Urothelium cell line (cell line): ENCODE data around the gene NAV2.

Experiments used
- DNase-seq: peaks from one replicate; pipeline ENCODE4 v3.0.0; 2011; ENCODE audit warnings: low spot score, mixed read lengths
- FAIRE-seq: peaks from 2 replicates; lab custom pipeline; 2011; peaks lifted over from hg19 to GRCh38; lab: Jason Lieb, UNC

Gene NAV2, protein sequence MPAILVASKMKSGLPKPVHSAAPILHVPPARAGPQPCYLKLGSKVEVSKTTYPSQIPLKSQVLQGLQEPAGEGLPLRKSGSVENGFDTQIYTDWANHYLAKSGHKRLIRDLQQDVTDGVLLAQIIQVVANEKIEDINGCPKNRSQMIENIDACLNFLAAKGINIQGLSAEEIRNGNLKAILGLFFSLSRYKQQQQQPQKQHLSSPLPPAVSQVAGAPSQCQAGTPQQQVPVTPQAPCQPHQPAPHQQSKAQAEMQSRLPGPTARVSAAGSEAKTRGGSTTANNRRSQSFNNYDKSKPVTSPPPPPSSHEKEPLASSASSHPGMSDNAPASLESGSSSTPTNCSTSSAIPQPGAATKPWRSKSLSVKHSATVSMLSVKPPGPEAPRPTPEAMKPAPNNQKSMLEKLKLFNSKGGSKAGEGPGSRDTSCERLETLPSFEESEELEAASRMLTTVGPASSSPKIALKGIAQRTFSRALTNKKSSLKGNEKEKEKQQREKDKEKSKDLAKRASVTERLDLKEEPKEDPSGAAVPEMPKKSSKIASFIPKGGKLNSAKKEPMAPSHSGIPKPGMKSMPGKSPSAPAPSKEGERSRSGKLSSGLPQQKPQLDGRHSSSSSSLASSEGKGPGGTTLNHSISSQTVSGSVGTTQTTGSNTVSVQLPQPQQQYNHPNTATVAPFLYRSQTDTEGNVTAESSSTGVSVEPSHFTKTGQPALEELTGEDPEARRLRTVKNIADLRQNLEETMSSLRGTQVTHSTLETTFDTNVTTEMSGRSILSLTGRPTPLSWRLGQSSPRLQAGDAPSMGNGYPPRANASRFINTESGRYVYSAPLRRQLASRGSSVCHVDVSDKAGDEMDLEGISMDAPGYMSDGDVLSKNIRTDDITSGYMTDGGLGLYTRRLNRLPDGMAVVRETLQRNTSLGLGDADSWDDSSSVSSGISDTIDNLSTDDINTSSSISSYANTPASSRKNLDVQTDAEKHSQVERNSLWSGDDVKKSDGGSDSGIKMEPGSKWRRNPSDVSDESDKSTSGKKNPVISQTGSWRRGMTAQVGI (N-terminal part only)

DNA sequence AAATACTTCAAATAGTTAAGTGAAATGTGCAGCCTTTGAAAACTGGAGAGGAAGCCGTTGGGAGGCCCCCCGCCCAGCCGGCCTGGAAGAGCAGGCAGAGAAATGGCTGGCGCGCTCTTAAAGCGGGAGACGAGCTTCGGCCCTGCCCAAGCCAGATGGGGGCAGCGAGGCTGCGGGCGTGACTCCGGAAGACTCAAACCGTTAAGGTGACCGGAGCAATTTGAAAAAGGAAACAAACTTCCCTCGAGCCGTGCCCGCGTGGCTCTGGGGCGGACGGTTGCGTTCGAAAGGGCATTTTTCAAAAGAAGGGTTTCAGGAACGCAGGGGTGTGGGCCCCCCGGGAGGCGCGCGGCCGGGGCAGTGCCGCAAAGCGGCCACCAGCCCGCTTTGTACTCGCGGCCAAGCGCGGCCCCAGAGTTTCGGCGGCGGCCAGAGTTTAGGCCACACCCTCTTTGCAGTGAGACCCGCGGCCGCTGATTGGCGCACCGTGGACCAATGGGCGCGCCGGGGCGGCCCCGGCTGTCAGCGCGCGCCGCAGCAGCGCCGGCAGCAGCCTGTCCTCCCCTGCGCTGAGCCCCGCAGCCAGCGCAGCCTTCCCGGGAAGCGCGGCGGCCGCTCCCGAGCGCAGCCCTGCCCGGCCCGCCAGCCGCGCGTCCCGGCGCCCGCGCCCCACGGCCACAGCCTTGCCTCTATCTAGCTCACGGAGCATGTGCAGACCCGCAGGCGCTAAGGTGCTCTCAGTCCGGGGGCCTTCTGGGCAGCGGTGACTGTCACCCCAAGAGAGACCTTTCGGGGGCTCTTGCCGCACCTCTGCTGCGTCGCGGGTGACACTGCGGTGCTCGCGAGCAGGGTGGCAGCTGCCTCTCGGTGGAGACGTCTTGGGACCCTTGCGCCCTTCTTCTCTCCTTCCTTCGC, at the start of gene NAV2:
Gene NAV2, plus strand, starts transcription at position 557 of the 915 bp plus-strand sequence. CDS start 859 bp downstream, outside the sequence.
- DNase-seq (peak; percentile 96), FAIRE-seq (no peak)

DNA sequence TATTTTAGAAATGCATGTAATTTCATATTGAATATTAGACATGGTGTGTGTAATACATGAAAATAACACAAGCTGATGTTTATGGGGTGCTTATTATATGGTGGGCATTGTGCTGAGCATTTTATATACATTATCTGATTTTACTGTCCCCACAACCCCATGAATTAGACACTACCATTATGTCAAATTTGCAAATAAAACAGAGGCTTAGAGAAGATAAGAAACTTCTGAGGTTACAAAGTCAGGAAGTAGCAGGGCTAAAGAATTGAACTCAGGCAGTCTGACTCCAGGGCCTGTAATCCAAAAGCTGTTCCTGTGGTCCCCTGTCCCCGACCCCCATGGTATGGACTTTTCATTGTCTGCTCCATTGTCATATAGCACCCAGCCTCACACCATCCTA, 49.4 kb upstream of the NAV2 start:
- FAIRE-seq (no peak), DNase-seq (no peak)

DNA sequence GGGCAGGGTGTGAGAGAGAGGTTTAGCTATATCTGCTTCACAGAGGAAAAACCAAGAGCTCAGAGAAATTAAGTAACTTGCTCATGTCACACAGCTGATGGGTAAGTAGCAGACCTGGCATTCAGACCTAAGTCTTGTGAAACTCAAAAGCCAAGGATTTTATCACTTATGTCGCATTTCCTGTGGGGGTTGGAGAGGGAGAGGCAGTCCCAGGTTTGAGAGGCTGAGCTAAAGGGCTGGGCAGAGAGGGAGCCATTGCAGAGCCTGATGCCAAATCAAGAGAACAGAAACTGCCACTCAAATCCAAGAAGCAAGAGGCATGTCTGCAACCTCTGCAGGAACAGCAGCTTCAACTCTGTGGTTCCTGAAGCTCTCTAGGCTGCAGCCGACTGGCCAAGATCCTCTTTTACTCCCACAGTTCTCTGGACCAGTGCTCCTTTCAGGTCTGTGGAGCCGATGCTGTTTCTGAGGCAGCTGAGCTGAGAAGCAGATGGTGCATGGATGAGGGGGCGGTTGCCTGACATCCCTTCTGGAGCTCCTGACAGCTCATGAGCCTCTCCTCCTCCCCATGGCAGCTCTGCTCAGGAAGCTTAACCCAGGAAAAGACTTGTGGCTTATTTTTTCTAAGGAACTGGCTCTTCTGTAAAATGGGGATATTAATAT, 47.6 kb upstream of the NAV2 start:
- FAIRE-seq (no peak), DNase-seq (no peak)

DNA sequence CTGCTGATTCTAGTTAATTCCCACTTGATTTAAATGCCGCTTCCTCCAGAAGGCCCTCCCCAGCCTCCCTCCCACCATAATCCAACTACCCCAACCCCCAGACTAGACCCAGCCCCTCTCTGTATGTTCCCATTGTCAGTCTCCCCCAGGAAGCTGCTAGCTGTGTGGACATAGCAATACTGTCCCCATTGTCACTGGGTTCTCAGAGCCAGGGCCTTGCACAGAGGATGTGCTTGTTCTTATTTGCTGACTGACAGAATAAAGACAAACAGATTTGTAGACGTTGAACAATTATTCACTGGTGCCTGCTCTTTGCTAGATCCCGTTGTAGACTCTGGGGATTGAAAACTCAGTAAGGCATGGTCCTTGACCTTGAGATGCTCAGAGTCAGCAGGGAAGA, 45.7 kb upstream of the NAV2 start:
- FAIRE-seq, result no peak

DNA sequence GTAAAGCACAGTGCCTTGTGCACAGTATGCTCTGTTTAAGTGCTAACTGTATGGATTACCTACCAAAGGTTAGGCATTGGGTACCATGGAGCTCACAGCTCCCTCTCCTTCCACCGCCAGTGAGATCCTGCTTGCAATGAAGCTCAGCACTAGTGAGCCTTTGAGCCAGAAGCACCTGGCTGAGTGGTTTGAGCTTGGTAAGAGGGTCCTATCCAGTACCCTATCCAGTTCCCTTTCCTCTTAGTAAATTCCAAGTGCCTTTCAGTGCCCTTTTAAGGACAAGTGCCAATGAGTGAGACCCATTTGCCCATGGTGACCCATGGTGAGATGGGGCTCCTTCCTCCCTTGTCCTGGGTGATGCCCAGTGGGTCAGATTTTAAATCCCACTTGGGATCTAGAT, 43.1 kb upstream of the NAV2 start:
- DNase-seq (no peak), FAIRE-seq (no peak)

More for the DNA sequence above, 45.7 kb upstream of the NAV2 start:
- no peak for DNase-seq

DNA sequence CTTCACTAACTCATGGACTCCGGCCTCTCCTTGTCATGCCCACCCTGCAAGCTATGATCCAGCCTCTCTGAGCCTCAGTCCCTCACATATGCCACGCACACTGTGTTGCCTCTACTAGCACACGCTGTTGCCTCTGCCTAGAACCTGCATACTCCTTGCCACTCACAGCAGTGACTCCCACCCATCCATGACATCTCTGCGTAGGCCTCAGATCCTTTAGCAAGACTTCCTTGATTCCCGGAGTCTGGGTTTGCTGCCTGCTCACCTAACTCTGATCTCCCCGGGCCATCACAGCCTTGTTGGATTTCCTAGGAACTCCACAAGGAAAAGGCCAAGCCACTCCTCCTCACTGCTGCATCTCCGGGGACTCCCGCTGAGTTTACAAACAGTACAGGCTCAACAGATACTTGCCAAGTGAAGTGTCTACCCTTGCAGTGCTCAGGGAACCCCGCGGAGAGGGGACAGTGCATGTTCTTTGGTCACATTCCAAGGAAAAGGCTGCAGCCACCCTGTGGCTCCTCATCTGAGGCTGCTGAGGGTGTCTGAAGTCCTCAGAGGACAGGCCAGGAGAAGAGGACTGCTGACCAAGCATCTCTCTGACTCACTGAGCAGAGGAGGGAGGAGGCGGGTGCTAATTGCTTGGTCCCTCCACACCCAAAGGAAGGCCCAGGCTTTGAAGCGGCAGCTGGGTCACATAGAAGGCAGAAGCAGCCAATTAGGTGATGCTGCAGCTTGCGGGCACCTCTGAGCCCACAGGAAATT, 42.4 kb upstream of the NAV2 start:
- peak; percentile 33 for DNase-seq
- FAIRE-seq, result no peak

DNA sequence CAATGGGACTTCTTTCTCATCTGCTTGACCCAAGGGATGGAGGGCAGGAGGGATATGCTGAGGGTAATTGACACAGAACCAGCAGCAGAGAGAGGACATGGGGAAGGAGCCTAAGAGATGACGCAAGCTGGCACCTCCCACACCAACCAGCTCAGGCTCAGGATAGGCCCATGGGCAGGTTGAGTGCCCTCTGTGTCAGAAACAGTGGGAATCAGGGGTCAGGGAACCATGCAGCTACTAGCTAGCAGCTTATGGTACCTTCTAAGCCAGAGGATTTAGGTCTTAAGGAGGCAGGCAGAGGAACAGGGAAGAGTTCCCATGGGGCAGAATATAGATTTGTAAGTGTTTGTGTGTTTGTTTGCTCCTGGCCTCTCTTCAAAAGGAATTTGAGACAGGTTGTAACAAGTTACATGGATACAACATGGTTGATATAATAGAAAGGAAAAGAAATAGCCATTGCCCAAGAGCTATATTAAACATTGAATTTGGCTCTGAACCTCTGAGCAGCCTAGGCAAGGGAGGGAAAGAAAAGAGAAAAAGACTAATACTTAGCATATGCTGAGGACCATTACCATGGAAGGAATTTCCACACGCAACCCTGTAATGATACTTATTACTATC, 39.9 kb upstream of the NAV2 start:
- no peak for FAIRE-seq
- no peak for DNase-seq

DNA sequence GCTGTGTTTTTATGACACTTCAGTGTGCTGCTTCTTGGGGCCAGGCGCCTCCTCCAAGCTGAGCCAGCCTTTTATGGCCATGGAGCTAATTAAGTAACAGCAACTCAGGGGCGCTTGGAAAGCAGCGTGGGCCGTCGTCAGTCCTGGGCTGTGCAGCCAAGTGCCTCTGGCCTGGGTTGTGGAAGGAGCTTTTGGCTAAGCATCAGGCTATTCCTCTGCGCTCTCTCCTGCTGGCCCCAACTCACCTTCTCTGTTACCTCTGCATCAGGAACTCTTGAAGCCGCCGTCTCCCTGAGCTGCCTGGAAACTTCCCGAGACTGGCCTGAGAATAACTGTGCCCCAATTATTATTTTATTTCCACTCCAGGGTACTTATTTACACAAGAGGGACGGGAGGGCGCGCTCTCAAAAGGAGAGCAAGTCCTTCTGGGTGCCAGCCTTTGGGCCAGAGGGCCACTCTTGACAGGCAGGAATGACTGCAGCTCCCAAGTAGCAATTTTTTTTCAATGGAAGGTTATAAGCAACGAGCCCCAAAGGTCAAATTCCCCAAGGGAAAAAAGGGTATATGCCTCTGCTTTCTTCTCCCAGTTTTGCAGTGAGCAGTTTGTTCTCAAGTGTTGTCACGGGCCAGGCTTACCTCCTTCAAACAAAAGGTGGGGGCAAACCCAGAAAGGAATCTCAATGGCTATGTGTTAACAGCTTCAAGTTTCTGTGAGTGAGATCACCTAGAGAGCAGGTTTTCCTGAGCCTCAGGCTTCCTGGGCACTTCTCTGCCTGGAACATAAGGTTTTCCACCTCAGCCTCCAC, 38.5 kb upstream of the NAV2 start:
- FAIRE-seq, result no peak
- DNase-seq, result no peak

DNA sequence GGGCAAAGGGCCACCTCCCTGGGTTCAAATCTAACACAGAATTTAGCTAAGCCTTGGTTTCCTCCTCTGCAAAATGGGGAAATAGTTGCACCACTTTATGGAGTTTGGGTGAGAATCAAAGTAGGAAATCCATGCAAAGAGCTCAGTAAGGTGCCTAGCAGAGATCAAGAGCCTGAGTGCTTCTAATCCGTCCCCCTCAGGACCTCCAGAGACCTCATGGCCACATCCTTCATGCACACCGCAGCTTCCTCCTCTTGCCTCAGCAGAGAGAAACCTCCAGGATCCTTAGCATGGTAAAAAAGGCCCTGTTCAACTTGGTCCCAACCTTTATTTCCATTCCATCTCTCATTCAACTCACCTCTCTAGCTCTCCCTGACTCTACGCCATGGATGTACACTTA, 37.8 kb upstream of the NAV2 start:
- FAIRE-seq (no peak), DNase-seq (no peak)

DNA sequence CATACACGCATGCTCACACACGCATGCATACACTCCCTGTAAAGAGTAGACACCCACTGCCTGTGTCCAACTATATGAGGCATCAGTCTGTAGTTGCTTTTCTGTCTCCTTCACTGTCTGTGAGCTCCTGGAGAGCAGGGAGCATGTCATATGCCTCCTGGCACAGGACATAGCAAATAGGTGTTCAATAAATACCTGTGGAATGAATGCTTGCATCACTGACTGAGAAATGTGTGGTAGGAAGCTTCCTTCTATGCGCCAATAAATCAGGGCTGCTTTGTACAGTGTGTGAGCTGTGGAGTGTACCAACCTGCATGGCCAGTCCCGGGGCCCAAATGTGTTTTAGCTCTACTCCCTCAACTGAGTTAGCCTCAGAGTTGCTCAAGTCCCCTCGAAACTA, 37.2 kb upstream of the NAV2 start:
- FAIRE-seq (no peak), DNase-seq (no peak)

DNA sequence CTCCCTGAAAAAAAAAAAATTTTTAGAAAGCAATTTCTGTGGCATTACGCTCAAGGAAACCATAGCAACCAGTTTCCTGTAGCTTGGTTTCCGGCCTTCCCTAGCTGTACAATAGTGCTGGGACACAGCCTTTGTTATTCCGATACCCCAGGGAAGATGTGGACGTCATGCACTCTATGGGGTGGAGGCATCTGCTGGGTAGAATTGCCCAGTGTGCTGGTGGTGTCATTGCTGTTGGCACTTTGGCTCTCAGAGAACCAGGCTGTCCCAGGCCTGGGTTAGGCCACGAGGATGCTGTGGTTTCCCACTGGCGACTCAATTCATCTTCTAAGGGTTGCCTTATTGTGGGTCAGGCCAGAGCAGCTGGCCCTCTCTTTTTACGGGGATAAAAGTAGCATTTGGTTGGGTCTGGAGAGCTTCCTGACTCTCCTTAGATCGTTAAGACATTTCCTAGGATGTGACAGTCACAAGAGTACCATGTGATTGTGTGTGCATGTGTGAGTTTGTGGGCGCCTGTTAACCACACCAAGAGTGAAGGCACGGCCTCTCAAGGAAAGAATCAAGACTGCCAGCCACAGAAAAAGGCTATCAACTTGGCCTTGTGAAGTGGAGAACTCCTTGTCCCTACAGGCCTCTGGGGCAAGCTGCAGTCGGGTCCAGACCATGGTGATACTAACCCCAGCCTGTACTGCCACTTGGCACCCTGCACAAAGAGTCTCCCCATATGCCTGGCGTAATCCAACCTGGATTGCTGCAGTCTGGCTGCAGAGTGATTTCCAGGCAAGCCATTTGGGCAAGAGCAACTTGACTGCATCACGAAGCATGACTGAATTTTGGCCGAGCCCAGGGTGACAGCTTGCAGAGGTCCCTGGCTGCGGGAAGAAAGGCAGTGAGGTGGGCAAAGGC, 35.9 kb upstream of the NAV2 start:
- FAIRE-seq (no peak), DNase-seq (no peak)

DNA sequence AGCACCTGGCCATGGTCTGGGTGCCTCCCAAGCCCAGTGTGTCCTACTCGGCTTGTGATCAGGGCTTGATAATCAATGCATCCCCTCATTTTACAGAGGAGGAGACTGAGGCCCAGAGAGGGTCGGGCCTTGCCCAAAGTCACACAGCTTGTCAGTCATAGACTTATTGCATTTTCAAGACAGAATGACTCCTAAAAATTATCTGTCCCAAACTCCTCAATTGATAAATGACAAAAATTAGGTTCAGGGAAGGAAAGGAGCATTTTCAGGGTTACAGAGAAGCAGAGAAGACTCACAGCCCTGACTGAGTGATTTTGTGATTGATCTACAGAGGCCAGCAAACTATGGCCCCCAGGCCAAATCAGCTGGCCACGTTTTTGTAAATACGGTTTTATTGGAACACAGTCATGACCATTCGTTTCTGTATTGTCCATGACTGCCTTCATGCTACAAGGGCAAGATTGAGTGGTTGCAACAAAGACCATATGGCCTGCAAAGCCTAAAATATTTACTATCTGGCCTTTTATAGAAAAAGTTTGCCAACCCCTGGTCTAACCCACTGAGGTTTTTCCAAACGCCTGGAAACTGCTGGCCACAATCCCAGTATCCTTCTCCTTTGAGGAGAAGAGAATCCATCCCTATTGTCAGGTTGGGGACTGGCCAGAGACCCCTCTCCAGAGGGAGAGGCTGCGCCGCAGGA, 35.1 kb upstream of the NAV2 start:
- DNase-seq, result no peak
- no peak for FAIRE-seq

DNA sequence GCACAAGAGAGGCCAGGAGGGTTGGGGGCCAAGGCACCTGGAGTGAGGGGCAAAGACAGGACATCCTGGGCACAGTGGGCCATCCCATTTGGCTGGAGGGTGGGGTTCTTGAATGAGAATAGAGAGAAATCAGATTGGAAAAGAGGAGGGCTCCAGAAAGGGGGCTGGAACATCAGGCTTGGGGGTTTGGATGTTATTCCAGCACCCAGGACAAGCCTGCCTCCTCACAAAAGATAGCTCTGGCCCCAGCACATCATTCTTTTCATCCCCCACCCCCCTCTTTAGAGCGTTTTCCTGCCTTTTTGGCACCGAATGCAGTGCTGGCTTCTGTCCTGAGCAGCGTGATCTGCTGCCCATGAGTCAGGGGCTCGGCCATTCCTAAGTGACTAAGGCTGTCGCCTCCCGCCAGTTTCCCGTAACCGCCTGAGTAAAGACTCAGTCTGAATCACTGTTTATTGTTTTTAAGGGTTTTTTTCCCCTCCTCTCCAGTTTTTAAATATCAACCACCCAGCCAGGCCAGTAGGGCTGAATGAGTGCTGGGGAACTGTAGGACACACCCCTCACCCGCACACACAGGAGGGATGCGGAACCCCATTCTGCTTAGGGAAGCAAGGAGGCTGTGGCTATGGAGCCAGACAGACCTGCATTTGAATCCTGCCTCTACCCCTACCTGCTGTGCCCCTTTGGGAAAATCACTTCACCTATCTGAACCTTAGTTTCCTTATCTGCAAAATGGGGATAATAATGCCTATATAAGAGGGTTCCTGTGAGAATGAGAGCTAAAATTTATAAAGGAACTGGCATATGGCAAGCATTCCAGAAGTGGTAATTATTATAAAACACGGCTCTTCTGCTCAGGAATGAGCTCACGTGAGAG, 32.4 kb upstream of the NAV2 start:
- FAIRE-seq, result peak; percentile 81
- DNase-seq, result peak; percentile 92

DNA sequence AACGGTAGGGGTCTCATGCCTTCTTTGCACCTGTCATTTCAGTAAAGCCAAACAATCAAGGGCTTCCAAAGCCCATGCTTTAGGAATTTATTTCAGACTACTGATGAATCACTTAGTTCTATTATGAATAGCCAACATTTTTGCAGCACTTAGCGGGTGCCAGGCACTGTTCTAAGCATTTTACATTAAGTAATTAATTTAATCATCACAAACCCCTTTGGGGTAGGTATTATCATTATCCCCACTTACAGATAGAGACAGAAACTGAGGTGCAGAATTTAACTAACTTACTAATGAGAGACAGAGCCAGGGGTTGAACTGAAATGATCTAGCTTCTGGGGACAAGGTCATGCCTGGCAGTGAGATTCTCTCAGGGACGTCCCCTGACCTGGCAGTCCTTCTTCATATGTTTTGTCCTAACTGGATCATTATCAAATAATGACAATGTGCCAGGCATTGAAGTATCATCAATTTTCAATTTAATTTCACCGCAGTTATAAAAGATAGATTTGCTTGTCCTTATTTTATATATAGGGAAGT, 31.7 kb upstream of the NAV2 start:
- no peak for FAIRE-seq

DNA sequence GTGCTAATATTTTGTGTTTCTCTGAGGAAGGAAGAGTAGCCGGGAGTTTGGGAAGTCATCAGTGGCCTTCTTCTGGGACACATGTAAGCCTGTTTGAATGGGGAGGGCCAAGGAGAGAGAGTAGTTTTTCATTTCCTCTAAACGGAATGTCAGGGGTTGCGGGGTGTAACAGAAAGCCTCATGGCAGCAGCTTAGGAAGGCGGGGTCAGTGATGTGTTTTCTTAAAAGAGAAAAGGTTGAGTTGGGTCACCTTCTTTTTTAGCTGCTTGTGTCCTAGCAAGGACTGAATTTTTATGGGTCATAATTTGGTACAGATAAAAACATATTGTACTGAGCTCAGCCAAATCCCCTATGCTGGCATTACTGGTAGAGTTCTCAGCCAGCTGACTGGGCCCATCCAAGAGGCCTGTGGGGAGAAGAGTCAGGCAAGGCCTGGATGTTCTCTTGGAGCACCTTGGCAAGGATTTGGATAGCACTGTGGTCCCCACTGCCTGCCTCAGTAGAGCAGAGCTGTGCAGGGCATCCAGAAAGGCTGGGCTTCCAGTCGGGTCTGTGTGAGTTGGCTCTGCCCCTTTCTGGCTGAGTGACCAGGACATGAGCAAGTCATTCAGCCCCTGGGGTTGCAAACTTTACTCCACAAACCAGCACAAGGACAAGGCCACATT, 29.4 kb upstream of the NAV2 start:
- FAIRE-seq (no peak), DNase-seq (no peak)

More for the DNA sequence above, 31.7 kb upstream of the NAV2 start:
- no peak for DNase-seq
